Psoas muscle (tissue), 8 donors: ENCODE results near the gene RHEX. TPM values are rescaled to one million over a fixed set of nuclear protein-coding genes. Genes with fewer than 3 reads are reported as not detected.
"Not testable (repeated sequence)": the region's sequence is repeated elsewhere in the genome, so short reads cannot be mapped to it uniquely, and the experiment has no call there.

ENCODE experiments used
- ATAC-seq, 4 donors: fragments of 200-7000 bp; cut with Tn5 transposase; one replicate each; pipeline ENCODE4 v1.9.1; 2020; ENCODE audit warnings: moderate library complexity in 3 of 4, mild to moderate bottlenecking in 2 of 4
- DNase-seq, 2 donors: peaks; one replicate each; pipeline ENCODE4 v3.0.0-alpha.2; 2020
- H3K27ac ChIP-seq: fragments of 200-600 bp; one replicate; pipeline ENCODE4 v1.8.0; 2022
- H3K27me3 ChIP-seq, 3 donors: fragments of 200-600 bp in 1 of 3; one replicate each; pipeline versions ENCODE4 v1.6.1 to v1.8.0; 2013 to 2022; ENCODE audit warnings: low read length in 2 of 3, mild to moderate bottlenecking in 2 of 3, moderate library complexity in 1 of 3; ENCODE audit not compliant: insufficient read depth in 3 of 3
- H3K36me3 ChIP-seq, 2 donors: fragments of 200-600 bp in 1 of 2; one replicate each; pipeline versions ENCODE4 v1.6.1 to v1.8.0; 2013 to 2022; ENCODE audit warnings: low read depth in 1 of 2, mild to moderate bottlenecking in 1 of 2, moderate library complexity in 1 of 2; ENCODE audit not compliant: insufficient read depth in 1 of 2
- H3K4me1 ChIP-seq: fragments of 200-600 bp; one replicate; pipeline ENCODE4 v1.8.0; 2022
- H3K4me3 ChIP-seq: fragments of 200-600 bp; one replicate; pipeline ENCODE4 v1.8.0; 2022; ENCODE audit warnings: mild to moderate bottlenecking
- H3K9me3 ChIP-seq: fragments of 200-600 bp; one replicate; pipeline ENCODE4 v1.8.0; 2022
- WGBS, 3 donors: extraction: QIAGEN DNeasy Blood & Tissue Kit; methylation state at CpG; one replicate each; pipeline versions ENCODE4 v1.1.6 to v1.1.7; 2013; 5-methylcytosine and 5-hydroxymethylcytosine counted together
- intact Hi-C, 2 donors: fragments of 100-400 bp; cut with DNase I; formaldehyde crosslinking; loops; one replicate each; pipeline versions ENCODE4 v1.11.0 to v1.14.2; 2022
- polyA plus RNA-seq, 3 donors: library from polyadenylated mRNA; stranded (reverse); fragments of 200-250 nt; gene quantifications; one replicate each; pipeline ENCODE4 v1.2.3, GENCODE V29; 2013
- total RNA-seq, 4 donors: library from RNA; stranded (reverse); fragmentation: NEBNext Ultra II Directional in 2 of 4; extraction: Animal tissue kit (Norgen Biotek cat#: 25700) in 2 of 4; gene quantifications; one replicate each; pipeline versions ENCODE4 v1.2.1 to v1.2.4, GENCODE V29; 2021 to 2023
- TF ChIP-seq, protein P1 (sequence below): fragments of 200-600 bp; IDR thresholded peaks from one replicate; pipeline ENCODE4 v1.8.0; 2022; ENCODE audit warnings: antibody characterized with exemption
- donor health status: healthy with polysubstance abuse.
- donor health status: DM: no; HTN: no; CAD: no; lungs with moderate emphysema.
- donor health status: Bipolar disorder and iron deficiency.
- donor health status: healthy.
- donor health status: DM: yes; HTN: yes; CAD: no.
- donor health status: DM: no; HTN: no; CAD: no.
- donor health status: DM: no; HTN: no; CAD: no.
- donor health status: DM: yes; HTN: yes; CAD: no.

The RHEX gene
- total and polyA plus RNA-seq, 7 donors = 0.13 to 0.95 (median 0.40) TPM; not detected in 1

DNA sequence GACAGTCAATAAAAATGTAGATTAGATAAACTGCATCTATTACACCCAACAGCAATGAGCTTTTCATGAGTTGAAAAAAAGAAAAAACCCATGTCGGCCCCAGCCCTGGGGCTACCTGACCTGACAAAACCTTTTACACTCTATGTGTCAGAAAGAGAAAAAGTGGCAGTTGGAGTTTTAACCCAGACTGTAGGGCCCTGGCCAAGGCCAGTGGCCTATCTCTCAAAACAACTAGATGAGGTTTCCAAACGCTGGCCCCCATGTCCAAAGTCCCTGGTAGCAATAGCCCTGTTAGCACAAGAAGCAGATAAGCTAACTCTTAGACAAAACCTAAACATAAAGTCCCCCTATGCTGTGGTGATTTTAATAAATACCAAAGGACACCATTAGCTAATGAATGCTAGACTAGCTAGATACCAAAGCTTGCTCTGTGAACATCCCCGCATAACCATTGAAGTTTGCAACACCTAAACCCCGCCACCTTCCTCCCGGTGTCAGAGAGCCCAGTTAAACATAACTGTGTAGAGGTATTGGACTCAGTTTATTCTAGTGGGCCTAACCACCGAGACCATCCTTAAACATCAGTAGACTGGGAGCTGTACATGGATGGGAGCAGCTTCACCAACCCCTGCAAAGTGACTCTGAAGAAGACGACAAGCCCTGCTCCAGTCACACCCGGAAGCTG lies 2.8 kb downstream of the RHEX start:
- WGBS, 3 donors = 87 to 93% (median 89%) methylated on average over 8 of the region's 8 CpGs
- intact Hi-C loops, H3K9me3 ChIP-seq: not testable (repeated sequence)

DNA sequence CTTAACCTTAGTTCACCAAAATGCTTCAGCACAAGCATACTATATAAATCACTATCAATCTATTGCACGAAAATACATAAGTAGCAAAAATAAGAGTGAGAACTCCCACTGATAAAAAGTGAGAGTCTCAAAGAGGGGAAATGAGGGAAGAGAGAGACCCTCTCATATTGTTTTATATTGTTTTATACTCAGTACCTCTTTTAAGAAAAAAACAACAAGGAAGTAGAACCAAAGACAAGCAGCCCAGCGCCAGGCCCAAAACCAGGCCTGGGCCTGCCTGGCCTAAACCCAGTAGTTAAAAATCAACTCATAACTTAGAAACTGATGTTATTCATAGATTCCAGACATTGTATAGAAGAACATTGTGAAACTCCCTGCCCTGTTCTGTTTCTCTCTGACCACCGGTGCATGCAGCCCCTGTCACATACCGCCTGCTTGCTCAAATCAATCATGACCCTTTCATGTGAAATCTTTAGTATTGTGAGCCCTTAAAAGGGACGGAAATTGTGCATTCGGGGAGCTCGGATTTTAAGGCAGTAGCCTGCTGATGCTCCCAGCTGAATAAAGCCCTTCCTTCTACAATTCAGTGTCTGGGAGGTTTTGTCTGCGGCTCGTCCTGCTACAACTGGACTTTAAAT lies 5.4 kb downstream of the RHEX start:
- H3K27me3 ChIP-seq, intact Hi-C loops, H3K4me1 ChIP-seq, H3K9me3 ChIP-seq, H3K36me3 ChIP-seq, H3K27ac ChIP-seq, DNase-seq, ATAC-seq, H3K4me3 ChIP-seq: not testable (repeated sequence)
- WGBS, 3 donors = 95 to 99% (median 96%) methylated on average over 4 to 7 of the region's 9 CpGs

More for the DNA sequence above, 2.8 kb downstream of the RHEX start:
- H3K27me3 ChIP-seq, H3K4me3 ChIP-seq, H3K27ac ChIP-seq, DNase-seq, ATAC-seq, H3K36me3 ChIP-seq, H3K4me1 ChIP-seq: not testable (repeated sequence)

DNA sequence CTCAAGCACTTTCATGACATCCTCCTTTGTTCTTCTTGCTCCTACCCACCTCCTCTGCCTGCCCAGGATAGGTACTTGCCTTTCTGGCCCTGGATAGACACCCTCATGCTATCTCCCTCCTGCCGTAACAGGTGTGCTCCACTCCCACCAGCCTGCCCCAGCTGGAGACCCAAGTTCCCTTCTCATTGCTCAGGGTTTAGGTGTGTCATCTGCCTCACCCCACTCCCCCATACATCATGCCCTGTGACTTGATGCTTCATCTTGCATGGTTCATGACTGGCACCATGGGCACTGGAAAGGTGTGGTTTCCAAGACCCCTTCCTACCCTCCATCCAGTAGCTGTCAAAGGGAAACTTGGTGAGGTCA lies 5.9 kb downstream of the RHEX start:
- no peak overlapping the region for H3K4me3 ChIP-seq
- no peak for ATAC-seq
- no peak overlapping the region for H3K27ac ChIP-seq
- intact Hi-C loops = no loop called here
- no peaks in the 10 kb centered on the region for H3K9me3 ChIP-seq
- H3K36me3 ChIP-seq = no peaks in the 10 kb centered on the region
- 98 to 100% (median 100%) methylated on average over 1 of the region's 1 CpG for WGBS, 3 donors
- TF ChIP-seq, protein P1, sequence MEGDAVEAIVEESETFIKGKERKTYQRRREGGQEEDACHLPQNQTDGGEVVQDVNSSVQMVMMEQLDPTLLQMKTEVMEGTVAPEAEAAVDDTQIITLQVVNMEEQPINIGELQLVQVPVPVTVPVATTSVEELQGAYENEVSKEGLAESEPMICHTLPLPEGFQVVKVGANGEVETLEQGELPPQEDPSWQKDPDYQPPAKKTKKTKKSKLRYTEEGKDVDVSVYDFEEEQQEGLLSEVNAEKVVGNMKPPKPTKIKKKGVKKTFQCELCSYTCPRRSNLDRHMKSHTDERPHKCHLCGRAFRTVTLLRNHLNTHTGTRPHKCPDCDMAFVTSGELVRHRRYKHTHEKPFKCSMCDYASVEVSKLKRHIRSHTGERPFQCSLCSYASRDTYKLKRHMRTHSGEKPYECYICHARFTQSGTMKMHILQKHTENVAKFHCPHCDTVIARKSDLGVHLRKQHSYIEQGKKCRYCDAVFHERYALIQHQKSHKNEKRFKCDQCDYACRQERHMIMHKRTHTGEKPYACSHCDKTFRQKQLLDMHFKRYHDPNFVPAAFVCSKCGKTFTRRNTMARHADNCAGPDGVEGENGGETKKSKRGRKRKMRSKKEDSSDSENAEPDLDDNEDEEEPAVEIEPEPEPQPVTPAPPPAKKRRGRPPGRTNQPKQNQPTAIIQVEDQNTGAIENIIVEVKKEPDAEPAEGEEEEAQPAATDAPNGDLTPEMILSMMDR = no peak
- H3K4me1 ChIP-seq = no peaks in the 10 kb centered on the region
- no peaks in the 10 kb centered on the region for H3K27me3 ChIP-seq
- DNase-seq = no peak

DNA sequence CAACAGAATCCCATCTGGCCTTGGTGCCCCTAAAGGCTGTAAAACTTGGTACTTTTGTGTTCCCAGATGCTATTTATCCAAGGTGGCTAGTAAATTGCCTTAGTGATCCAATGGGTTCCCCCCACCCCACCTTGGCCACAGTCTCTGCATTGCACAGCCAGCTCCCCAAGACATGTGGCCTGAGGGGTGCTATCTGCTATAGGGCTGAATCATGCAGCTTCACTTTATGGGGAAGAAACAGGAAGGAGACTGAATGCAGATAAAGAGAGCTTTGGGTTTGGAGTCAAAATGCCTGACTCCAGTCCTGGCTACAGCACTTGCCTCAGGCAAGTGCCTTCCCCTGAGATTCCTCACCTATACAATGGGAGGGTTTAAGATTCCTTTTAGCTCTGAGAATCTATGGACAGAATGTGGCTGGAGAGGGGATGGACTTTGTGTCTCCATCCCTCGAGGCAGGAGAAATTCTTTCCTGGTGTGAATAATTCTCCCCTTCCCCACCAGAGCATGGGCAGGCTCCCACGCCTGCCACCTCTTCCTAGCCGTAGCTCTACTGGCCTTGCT lies 6.5 kb downstream of the RHEX start:
- no peak for DNase-seq
- no peaks in the 10 kb centered on the region for H3K36me3 ChIP-seq
- no peak overlapping the region for H3K4me3 ChIP-seq
- no peaks in the 10 kb centered on the region for H3K27me3 ChIP-seq
- no peaks in the 10 kb centered on the region for H3K4me1 ChIP-seq
- no peaks in the 10 kb centered on the region for H3K9me3 ChIP-seq
- intact Hi-C loops = no loop called here
- ATAC-seq = no peak
- TF ChIP-seq, protein P1 = no peak
- WGBS, 3 donors = 78 to 86% (median 85%) methylated on average over 3 of the region's 3 CpGs
- H3K27ac ChIP-seq = no peak overlapping the region

DNA sequence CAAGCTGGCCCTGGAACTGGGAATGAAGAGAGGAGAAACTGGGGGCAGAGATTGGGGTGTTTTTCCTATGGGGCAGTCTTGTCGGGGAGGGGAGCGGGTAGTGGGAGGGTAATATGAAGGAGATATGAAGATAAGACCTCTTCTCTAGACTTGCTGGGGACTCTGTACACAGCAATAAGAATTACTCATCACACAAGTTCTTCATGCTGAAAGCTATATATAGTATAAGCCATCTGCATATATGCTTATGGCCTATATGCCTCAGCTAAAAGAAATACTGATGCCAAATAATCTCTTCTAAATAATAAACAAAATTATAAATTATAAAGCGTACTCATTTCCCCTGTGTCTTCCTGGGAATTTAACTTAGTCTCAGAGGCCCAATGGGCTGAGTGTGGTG lies 7.9 kb downstream of the RHEX start:
- no peak overlapping the region for H3K27ac ChIP-seq
- no peaks in the 10 kb centered on the region for H3K9me3 ChIP-seq
- intact Hi-C loops = no loop called here
- no peaks in the 10 kb centered on the region for H3K4me1 ChIP-seq
- H3K27me3 ChIP-seq = no peaks in the 10 kb centered on the region
- WGBS, 3 donors = 90 to 97% (median 96%) methylated on average over 3 of the region's 3 CpGs
- H3K4me3 ChIP-seq = no peak overlapping the region
- TF ChIP-seq, protein P1 = no peak
- ATAC-seq = no peak
- no peaks in the 10 kb centered on the region for H3K36me3 ChIP-seq
- DNase-seq = no peak
